Thoracic aorta (tissue), 2 donors: ENCODE measurements around the gene AFDN. TPM values are rescaled to one million over a fixed set of nuclear protein-coding genes. Genes with fewer than 3 reads are reported as not detected.

Experiments used
- ATAC-seq: fragments of 150-250 bp; one replicate; pipeline ENCODE4 v1.8.0; 2017; ENCODE audit warnings: low read depth; ENCODE audit not compliant: insufficient number of reproducible peaks, low FRiP score
- DNase-seq: peaks from one replicate; pipeline ENCODE4 v3.0.0-alpha.2; 2020; ENCODE audit warnings: low spot score
- H3K27ac ChIP-seq, 2 donors: fragments of 200-600 bp; sonication (generic); 1 replicate in 1 of 2; 2 replicates in 1 of 2; pipeline ENCODE4 v1.5.1; 2016; ENCODE audit warnings: mild to moderate bottlenecking in 2 of 2, moderate library complexity in 2 of 2
- H3K27me3 ChIP-seq: fragments of 200-600 bp; sonication (generic); replicated peaks from 2 replicates; pipeline ENCODE4 v1.6.0; 2016; ENCODE audit warnings: mild to moderate bottlenecking; ENCODE audit not compliant: insufficient read depth
- H3K36me3 ChIP-seq: fragments of 200-600 bp; sonication (generic); one replicate; pipeline ENCODE4 v1.5.1; 2016
- H3K4me1 ChIP-seq, 2 donors: fragments of 200-600 bp; sonication (generic); 1 replicate in 1 of 2; 2 replicates in 1 of 2; pipeline versions ENCODE4 v1.5.1 to v1.6.0; 2016; ENCODE audit warnings: low read depth in 2 of 2, mild to moderate bottlenecking in 1 of 2; ENCODE audit not compliant: control insufficient read depth in 1 of 2
- H3K4me3 ChIP-seq: fragments of 200-600 bp; sonication (generic); 2 replicates; pipeline ENCODE4 v1.5.1; 2016; ENCODE audit warnings: mild to moderate bottlenecking
- H3K9me3 ChIP-seq: fragments of 200-600 bp; sonication (generic); 2 replicates; pipeline ENCODE4 v1.5.1; 2016
- total RNA-seq, 2 donors: library from RNA; depleted of rRNA; stranded (reverse); fragments of >200 nt; gene quantifications; one replicate each; pipeline versions ENCODE4 v1.1.0 to v1.2.3, GENCODE V29; 2016
- TF ChIP-seq, protein P1 (sequence below): fragments of 200-600 bp; sonication (generic); IDR thresholded peaks from one replicate; pipeline ENCODE4 v1.5.1; 2019; ENCODE audit warnings: antibody characterized with exemption

The AFDN gene
- total RNA-seq, 2 donors from 2014 or later: 70.5 to 79.5 TPM

DNA sequence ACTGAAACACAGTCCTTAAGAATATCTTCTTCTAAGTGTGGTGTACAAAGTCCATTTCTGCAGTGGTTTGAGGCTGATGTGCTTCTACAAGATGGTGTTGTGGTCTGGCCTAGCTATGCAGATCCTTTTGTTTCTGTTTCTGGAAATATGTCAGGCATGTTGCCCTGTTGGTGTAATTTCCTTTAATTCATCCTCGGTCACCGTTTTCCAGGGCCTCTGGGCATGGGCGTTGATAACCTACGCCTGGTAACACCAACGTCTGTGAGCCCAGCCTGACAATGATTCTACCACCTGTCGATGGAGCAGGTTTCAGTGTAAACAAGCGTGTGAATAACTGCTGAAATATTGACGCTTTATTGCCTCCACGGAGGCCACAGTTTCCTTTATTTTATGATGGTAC lies 33.3 kb upstream of the AFDN start:
- TF ChIP-seq, protein P1, sequence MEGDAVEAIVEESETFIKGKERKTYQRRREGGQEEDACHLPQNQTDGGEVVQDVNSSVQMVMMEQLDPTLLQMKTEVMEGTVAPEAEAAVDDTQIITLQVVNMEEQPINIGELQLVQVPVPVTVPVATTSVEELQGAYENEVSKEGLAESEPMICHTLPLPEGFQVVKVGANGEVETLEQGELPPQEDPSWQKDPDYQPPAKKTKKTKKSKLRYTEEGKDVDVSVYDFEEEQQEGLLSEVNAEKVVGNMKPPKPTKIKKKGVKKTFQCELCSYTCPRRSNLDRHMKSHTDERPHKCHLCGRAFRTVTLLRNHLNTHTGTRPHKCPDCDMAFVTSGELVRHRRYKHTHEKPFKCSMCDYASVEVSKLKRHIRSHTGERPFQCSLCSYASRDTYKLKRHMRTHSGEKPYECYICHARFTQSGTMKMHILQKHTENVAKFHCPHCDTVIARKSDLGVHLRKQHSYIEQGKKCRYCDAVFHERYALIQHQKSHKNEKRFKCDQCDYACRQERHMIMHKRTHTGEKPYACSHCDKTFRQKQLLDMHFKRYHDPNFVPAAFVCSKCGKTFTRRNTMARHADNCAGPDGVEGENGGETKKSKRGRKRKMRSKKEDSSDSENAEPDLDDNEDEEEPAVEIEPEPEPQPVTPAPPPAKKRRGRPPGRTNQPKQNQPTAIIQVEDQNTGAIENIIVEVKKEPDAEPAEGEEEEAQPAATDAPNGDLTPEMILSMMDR: no peak
- no peaks in the 10 kb centered on the region for H3K9me3 ChIP-seq
- no peaks in the 10 kb centered on the region for H3K36me3 ChIP-seq
- no peak for DNase-seq
- no peak for ATAC-seq
- no peak overlapping the region for H3K27ac ChIP-seq
- H3K4me1 ChIP-seq: peaks cover 3 to 10% of the 10 kb centered on the region in 2 donors
- H3K27me3 ChIP-seq: no peaks in the 10 kb centered on the region
- H3K4me3 ChIP-seq: no peak overlapping the region

DNA sequence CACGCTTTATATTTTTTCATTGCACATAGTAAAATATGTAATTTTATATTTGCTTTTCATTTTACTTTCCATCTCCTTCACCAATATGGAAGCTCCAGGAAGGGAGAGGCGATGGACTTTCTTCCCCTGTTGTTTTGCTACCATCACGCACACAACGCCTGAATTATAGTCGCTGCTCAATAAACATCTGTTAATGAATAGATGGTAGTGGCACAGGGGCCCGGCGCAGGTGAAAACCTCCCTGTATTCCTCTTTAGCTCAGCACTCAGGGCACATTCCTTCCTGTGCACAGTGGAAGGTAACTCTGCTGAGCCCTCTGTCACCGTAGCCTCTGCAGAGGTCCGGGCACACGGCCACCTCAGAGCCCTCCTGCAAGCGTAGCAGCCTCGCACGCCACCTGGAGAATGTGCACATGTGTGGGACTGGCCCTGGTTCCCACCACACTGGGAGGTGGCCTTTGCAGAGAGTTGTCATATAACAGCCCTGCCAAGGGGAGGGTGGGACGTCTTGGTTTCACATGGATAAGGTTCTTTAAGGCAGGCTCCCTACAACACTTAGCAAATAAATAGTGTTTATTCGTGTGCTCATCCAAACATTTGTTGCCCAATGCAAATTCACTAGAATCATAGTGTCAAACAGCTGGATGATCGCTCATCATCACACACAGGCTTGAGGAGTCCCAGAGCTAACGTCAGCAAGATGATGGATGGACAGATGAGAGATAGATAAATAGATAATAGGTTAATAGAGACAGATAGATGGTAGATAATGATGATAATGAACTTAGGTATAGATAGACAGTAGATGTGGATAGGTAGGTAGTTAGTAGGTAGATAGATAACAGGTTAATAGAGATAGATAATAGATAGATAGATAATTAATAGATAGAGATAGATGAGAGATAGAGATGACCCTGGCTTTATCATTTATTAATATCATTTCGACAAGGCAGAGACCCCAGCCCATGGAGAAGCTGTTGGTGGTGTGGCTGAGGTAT lies 32.3 kb upstream of the AFDN start:
- no peaks in the 10 kb centered on the region for H3K36me3 ChIP-seq
- H3K27me3 ChIP-seq: no peaks in the 10 kb centered on the region
- peaks cover 3 to 10% of the 10 kb centered on the region in 2 donors for H3K4me1 ChIP-seq
- no peaks in the 10 kb centered on the region for H3K9me3 ChIP-seq
- H3K4me3 ChIP-seq: no peak overlapping the region
- ATAC-seq (no peak), DNase-seq (no peak)
- TF ChIP-seq, protein P1: no peak
- no peak overlapping the region for H3K27ac ChIP-seq

DNA sequence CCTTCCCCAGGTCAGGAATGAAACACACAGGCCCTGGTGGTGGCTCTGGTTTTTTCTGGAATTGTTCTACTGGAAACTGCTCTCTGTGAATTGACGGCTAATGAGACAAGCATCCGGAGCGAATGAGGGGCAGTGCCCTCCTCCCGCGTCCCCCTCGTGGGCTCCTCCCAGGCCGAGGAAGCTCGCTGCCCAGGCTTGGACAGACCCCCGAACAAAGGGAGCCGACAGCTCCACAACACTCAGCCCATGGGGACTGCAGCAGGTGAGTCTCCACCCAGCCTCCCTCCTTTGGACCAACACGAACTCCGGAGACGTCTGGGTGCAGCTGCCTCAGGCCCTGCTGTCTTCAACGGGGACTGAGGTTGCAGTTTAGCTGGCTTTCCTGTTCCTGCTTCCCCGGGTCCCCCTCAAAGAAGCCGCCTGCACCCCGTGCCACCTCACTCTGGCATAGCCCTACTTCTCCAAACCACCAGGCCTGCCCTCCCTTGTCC lies 31.3 kb upstream of the AFDN start:
- Histone ChIP-seq H3K36me3 (no peaks in the 10 kb centered on the region), H3K27me3 (no peaks in the 10 kb centered on the region), H3K27ac (no peak overlapping the region), H3K9me3 (no peaks in the 10 kb centered on the region), H3K4me1 (peaks cover 3 to 10% of the 10 kb centered on the region in 2 donors), H3K4me3 (no peak overlapping the region)
- ATAC-seq (no peak), DNase-seq (no peak)
- TF ChIP-seq, protein P1: no peak

DNA sequence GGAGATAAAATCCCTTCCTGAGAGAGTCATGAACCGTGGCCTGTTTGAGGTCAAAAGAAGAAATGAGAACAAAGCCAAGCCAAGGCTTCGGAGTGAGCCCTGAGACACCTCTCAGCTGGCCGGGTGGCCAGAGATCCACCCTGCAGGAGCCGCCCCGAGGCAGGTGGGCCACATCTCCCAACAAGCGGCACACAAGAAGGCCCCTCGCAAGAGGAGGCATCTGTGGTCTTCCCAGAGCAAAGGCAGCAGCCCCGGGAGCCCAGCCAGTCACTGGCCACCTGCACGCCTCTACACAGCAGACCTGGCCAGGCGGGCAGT lies 30.9 kb upstream of the AFDN start:
- H3K4me3 ChIP-seq: peak overlapping the region; percentile 47

More for the DNA sequence above, 30.9 kb upstream of the AFDN start:
- no peak for DNase-seq
- TF ChIP-seq, protein P1: no peak
- H3K27me3 ChIP-seq: no peaks in the 10 kb centered on the region
- ATAC-seq: no peak
- H3K9me3 ChIP-seq: no peaks in the 10 kb centered on the region
- H3K4me1 ChIP-seq: peaks cover 3 to 10% of the 10 kb centered on the region in 2 donors
- H3K36me3 ChIP-seq: no peaks in the 10 kb centered on the region
- H3K27ac ChIP-seq: no peak overlapping the region
